ENCODE measurements around the gene BRICD5.

The BRICD5 gene

DNA sequence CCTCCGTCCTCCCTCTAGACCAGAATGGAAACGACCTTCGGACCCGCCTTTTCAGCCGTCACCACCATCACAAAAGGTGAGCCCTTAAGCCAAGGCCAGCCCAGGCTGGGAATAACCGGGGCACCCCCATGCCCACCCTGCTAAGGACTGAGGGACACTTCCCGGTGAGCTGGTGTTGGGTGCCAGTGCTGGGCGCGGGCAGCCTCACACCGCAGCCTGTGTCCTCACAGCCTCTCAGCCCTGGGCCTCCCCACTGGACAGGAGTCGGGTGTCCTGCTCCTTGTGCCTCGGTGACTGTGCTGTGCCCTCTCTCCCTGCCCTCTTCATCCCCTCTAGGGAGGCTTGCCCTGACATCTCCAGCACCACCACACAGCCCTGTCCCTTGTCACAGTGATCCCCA lies 44.8 kb downstream of the BRICD5 start:
- no peak for DNase-seq

DNA sequence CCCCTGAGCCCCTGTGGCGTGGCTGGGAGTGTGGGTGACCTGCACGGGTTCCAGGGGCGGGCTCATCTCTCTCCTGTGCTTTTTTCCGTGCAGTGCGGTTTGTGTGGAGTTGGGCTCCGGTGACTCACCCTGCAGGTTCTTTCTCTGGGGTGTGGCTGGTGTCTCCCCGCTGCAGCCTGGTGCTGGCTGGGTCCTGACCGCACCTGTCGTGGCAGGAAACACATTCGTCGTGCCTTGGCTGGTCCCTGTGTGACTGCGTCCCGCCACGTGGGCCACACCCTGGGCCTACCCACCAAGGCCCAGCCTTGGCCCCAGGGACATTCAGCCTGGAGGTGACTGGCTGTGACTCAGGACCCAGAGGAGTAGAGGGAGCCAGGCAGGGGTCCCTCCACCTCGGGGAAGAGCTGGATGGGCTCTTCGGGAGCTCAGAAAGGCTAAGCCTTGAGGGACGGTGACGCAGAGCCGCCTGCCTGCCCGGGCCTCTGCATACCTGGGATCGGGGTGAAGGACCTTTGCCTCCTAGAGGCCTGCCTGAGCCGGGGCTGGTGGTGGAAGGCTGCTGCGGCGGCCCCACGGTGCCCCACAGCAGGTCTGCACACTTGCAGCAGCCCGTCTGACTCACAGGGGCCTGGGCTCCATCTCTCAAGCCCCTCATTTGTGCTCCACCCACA lies 47.3 kb downstream of the BRICD5 start:
- no peak for DNase-seq

DNA sequence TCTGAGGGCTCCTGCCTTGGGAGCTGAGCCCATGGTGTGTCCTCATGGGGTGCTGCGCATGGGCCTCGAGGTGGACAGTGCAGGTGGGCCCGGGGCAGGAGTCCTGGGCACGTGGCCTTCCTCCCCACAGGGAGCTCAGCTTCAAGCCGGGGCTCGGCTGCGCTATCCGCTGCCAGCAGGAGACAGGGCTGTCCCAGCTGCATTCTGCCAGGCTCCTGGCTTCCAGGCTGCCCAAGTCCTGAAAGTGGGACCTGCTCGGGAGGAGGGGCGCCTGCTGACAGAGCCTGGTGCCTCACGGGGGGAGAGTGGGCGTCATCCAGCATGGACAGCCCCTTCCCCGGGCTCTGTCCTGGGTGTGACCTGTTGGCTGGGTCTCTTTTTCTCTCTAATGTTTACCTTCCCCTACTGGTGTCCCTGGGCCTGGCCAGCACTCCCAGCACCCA lies 48.0 kb downstream of the BRICD5 start:
- no peak for DNase-seq

GRCh38 chr16:2161911-2162310 lies 48.8 kb downstream of the BRICD5 start:
- DNase-seq: no peak

DNA sequence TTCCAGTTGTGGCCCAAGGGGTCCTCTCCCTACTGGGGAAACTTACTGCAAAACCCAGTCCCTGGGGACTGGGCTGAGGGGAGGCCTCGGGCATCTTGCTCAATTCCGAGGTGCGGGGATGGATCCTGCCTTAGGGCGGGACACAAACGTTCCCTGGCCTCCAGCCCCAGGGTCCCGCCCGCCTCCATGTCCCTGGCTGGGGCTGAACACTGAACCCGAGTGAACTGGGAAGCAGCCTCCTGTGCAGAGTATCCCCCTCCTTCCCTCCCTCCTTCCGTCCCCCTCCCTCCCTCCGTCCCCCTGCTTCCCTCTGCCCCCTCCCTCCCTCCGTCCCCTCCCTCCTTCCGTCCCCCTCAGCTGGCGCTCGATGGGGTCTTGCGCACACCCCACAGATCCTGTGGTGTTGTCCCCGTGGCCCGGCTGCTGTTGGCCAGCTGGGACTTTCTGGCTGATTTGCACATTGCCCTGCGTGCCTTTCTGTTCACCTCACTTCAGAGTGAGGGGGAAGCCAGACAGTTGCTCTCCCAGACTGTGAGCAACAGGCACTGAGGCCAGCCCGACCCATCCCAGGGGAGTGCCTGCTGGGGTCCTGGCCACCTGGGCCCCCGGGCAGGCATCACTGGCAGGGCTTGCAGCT lies 49.6 kb downstream of the BRICD5 start:
- DNase-seq: no peak

All from hypothalamus (tissue), 51 donors.